Activated CD4-positive, alpha-beta T cell treated with anti-CD3 and anti-CD28 coated beads, Interleukin-2, amount 50 U/mL, for 24 hours (primary cell): Measurements from ENCODE around the gene ORC5.
"Not testable (repeated sequence)": the region's sequence is repeated elsewhere in the genome, so short reads cannot be mapped to it uniquely, and the experiment has no call there.

Source experiments
- DNase-seq, 2 donors: peaks; one replicate each; pipeline ENCODE4 v3.0.0-alpha.2; 2020; ENCODE audit warnings: low read depth in 1 of 2, low spot score in 1 of 2

Gene ORC5

DNA sequence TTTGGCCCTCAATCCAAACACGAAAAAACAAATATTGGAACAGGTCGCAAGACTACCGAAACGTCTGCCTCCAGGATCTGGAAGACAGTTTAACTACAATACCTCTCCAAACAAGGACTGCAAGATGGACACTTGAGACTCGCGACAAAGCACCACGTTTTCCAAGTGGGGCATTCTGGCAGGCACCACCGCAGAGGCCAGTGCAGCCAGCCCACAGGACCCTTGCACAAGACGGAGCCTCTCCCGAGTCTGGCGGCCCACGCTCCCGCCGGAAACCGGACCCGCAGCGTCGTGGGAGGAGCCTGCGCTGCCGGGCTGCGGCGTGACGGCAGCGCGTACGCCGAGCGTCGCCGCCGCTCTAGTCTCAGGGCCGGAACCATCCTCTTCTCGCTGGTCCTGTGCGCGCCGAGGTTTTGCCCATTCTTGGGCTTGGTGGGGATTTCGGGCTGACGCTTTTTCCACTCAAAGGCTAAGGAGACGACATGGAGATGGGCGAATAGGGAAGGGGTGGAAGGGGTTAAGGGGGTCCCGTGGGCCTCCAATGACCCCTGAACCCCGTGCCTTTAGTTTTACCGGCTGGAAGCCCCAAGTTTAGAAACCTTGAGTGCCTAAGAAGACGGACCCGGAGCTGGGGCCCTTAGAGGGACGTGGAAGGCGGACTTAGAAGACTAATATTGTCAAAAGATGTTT lies at the start of gene ORC5:
ORC5 (minus strand) TSS at position 283 of the 690 bp plus-strand sequence; CDS start at position 174, 109 bp downstream.
- peak; percentile 59 to 68 for DNase-seq

DNA sequence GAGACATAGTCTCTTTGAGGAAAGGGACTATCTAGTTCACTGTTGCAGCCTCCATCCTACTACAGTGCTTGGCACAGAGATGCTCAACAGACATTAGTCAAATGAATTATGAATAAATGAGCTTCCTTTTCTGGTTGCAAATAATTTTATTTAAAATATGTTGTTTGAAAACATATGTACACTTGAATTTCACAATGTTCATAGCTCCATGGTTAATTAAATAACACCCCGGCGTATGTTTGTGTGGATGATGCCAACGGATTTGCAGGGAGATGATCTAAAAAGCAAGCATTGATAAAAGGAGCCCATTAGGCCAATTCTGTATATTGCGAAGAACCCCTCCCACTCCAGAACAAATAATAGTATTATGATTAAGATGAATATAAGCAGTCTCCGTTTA lies 47.8 kb upstream of the ORC5 start:
- no peak for DNase-seq

DNA sequence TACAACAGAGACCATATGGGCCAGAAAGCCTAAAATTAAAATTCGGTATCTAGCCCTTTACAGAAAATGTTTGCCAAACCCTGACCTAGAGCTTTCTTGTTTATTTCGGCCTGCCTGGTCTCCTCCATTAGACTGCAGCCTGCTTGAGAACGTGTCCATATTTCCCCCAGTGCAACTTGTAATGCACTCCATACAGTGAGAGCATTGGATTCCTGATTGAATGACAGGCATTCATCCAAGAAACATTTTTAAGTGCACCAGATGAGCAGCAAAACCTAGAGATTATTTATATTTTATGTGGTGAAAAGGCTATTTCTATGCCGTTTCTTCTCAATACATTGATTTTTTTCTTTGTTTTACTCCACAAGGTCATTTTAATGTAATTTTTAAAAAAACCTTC lies 47.4 kb upstream of the ORC5 start:
- no peak for DNase-seq

DNA sequence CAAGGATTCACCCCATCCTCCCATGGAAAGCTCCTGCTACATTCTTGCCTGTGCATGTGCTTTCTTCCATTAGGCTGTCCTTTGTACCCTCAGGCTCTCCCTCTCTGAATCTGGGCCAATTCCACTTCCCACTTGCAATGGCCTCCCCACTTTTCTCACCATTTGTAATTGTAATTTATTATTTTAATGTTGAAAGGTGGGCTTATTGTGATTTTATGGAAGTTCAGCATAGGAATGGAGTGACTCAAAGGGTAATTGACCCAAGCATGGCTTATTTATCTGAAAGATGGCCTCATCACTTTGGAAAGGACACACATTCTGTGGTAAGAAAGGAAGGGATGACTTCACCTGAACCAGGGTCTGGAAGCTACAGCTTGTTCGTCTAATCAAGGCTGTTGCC lies 46.9 kb upstream of the ORC5 start:
- DNase-seq: no peak

DNA sequence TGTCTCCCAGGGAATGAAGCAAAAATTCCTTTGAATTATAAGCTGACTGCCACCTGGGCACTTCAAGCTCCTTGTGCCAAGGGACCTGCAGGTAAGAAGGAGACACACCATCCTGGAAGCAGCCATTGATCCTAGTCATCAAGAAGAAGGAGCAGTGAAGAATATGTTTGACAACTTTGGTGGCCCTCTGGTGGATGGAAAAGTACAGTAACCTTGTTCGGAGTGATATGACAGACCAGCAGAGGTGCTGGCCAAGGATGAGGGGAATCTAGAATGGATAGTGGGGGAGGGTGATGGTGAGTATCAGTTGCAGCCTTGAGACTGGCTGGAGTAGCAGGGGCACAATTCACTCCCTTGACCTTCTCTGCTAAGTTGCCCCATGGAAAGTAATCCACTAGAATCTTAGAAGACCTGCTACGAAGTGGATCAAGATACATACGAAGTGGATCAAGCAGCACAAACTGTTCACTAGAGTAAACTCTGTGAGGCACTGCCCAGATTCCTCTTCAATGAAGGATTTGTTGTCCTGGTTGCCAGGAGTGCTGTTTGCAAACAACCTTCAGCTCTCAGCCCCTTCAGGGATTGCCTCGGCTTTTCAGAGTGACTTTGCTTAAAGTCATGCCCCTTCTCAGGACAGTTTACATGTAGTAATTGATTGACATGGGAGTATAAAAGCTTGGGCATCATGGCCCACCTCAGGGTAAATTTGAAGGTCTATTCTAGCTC lies 44.8 kb upstream of the ORC5 start:
- DNase-seq: no peak

DNA sequence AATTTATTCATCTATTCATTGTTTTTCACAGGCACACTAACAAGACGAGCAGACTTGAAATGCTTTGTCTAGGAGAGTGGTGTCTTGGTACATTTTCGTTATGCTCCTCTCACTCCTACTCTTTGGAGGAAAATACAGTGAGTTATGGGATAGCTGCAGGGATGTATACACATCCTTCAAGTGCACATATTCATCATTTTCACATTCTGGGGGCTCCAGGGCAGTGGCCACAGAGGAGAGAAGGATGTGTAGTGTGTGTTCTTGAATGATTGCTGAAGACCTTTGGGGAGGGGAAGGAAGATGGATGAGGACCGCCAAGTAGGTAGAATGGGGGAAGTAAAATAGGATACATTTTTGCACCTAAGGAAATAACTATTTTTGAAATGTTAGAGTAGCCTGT lies 34.8 kb upstream of the ORC5 start:
- DNase-seq: no peak

DNA sequence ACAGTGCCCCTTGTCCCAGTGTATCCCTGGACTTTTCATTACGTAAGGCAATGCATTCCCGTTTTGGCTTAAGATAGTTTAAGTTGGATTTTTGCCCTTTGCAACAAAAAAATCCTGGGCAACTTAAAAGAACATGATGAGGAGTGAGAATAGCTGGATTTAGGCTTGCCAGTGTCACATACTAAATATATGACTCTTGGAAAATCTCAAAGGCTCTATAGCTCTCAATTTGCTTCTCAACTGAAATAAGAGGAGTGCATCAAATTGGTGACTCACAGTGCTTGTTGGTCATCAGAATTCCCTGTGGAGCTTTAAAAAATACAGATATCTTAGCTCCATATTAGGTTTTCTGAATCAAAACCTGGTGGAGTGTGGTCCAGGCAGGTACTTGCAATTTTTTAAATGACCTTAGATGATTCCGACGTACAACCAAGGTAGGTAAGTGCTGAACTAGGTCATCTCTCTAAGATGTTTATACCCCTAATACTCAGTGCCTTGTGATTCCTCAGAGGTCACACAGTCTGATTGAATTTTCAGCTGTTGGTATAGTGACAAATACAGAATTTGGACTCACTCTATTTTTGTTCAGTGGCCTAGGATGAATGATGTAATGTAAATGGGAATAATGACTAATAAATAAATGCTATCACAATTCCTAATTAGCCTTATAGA lies 33.9 kb upstream of the ORC5 start:
- no peak for DNase-seq

DNA sequence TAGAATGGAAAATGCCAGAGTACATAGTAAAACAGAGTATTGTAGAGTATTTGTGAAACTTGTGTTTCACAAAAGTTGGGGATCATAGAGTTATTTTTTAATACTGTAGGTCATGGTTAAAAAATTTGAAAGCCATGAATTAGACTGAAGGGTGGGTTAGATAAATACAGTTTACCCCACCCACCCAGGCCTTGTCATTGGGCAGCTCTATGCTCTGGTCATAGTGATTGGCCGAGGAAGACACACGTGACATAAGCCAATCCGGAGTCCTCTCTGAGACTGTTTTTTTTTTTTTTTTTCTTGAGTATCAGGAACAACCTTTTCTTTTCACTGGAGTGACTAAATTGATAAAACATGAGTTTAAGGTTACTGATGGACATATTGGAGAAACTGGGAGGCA lies 33.3 kb upstream of the ORC5 start:
- DNase-seq: no peak

DNA sequence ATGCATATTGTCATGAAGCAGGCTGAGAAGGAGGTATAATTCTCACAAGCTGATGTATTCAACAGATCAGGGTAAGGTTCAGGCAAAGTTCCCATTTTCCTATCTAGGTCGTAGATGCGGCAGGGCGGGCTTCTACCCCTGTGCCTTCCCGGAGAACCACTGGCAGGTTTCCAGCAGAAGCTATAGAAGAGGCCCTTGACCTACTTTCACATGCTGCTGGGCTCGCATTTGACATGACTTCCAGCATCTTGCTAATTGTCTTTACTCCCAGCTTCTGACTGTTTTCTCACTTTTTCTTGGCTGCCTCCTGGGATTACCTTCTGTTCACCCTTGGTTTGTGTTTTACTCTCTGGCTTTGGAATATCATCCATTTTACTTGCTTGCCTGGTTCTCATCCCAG lies 32.6 kb upstream of the ORC5 start:
- DNase-seq: no peak

DNA sequence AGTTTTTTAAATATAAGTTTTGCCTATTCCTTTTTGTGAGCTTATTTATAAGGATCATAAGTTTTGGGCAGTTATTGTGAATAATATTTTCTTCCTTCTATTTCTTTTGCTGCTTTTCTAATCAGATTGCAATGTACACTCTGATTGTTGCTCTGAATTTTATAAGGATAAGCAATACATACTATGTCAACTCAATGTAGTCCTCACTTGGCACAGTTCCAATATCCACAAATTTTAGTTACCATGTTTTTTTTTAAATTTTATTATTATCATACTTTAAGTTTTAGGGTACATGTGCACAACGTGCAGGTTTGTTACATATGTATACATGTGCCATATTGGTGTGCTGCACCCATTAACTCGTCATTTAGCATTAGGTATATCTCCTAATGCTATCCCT lies 27.2 kb upstream of the ORC5 start:
- not testable (repeated sequence) for DNase-seq

DNA sequence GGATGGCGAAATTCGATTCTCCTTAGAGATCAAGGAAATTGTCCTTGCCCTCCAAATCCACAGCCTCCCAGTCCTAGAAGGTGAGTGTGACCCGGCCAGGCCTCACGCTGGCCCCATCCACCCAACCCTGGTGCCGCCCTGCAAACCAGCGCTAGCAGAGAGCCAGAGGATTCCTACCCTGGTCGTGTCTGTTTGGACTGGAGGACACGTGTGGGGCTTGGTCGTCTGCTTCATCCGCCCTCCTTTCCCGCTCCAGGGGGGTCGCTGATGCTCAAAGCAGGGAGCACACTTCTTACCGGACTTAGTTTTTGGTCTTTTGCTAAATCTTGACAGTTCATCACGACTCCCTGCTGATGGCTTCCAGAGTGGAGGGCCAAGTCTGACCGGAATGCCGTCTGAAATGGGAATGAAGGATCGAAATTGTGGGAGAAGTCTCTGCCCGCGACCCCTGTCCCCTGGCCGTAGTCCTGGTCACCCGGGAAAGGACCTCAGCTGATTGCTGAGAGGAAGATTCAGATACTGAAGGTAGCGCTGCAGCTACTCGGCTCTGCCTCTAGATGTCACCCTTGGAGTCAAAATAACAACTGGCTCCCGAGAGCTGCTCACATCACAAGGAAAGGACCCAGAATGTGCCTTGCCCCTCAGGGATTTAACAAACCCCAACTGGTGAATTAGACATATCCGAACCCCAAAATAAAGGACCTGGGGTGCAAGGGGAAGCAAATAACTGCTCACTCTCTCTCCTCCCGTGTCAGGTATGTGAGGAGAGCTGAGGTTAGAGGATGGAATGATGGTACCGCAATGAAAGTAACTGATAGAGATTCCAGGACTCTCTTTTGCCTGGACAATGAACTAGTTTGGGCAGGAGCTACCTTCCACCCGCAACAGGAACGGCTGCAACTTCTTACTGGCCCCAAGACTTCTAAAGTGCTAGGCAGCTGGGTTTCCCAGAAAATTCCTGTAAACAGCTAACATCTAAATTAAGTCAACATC lies 23.5 kb upstream of the ORC5 start:
- peak; percentile 7 to 45 for DNase-seq

DNA sequence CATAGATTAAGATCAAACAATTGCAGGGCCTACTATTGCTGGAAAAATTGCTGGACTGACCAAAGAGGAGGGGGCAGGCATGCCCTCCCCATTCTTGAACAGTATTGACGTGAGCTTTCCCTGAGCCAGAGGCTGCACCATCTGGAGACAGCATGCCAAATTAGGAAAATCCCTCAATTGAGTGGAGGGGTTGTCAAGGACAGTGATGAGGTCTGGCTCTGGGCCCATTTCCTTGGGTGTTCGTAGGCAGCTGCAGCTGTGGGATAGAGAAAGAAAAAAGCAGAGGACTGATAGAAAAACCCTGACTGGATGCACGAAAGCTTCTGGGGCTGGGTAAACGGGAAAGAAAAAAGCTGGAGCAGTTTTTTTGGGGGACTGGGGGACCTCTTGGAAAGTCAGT lies 22.8 kb upstream of the ORC5 start:
- DNase-seq: no peak

DNA sequence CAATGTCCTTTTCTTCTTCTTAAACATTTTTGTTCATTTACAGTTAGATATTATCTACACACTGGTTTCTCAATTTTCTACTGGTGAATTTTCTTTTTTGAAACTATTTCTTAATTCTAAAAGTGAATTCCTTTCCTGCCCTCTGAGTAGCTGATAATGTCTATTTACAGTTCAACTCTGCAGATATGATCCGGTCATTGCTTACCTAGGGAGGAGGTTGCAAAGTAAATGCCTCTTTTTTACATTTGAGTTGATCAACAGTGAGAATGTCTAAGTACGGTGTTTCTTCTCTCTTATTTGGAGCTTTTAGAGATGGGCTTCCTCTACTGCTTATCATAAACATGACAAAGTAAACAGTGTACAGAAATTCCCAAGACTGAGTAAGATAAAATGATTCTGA lies 20.6 kb upstream of the ORC5 start:
- no peak for DNase-seq

DNA sequence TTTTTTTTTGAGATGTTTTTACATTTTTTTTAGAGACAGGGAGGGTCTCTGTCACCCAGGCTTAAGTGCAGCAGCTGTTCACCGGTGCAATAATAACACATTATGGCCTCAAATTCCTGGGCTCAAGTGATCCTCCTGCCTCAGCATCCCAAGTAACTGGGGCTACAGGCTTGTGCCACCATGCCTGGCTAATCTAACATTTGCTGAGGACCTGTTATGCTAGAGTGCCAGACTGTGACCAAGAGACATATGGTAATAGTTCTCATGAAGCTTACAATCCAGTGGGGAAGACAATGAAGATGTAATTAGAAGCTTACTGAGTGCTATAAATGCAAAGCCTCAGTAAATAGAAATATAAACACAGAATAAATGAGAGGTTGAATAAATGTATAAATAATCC lies 17.6 kb upstream of the ORC5 start:
- no peak for DNase-seq

DNA sequence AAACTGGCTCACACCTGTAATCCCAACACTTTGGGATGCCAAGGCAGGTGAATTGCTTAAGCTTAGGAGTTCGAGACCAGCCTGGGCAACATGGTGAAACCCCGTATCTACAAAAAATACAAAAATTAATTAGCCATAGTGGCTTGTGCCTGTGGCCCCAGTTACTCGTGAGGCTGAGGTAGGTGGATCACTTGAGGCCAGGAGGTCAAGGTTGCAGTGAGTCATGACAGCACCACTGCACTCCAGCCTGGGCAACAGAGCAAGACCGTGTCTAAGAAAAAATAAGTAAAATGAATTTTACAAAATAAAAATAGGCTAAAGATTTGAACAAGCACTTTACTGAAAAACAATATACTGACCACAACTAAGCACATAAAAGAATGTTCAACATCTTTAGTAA lies 9.8 kb upstream of the ORC5 start:
- DNase-seq: no peak

DNA sequence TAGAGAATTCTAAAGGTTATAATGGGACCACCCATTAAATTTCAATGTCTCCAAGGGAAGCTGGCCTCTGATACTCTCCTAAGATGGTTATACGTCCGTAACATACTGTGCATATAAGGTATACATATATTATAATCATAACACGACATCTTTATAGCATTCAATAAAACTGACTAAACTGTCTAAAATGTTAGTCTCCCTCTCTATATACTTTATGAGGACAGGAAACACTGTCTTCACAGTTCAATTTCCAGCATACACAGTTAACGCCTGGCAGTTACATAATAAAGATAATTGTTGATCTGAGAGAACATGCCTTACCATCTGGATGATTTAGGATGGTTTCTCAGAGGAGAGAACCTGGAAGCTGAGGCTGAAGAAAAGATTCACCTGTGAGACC lies 1.2 kb upstream of the ORC5 start:
- DNase-seq: no peak

DNA sequence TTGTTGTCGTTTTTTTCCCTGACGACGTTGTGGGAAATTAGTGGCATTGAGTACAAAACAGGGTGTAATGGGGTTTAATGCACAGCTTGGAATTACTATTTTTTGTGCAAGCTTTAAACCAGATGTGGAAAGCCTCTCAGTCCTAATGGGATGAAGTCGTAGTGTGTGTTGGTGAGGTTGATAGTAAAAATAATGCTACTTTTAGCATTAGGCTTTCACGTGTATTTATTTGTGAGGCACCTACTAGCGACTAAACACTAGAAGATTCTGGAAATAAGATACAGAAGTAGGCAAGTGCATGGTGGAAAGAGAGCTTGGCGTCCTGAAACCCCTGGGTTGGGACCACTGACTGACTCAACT lies 588 bp upstream of the ORC5 start:
- no peak for DNase-seq

DNA sequence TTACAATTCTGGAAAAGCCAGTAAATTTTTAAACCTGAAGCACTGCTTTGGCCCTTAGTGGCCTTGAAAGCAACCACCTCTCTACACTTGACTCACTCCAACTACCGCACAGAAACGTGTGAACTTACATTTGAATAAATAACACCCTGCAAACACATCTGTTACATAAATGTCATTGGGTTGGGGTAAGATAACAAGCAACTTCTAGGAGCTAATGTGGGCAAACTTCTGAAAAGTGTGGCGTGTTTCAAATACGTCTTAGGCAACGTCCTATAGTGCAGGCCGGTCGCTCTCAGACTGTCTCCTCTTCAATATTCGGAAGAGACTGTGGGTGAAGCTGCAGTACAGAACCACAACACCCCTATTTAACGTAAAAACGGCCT lies 474 bp downstream of the ORC5 start:
- DNase-seq: no peak

DNA sequence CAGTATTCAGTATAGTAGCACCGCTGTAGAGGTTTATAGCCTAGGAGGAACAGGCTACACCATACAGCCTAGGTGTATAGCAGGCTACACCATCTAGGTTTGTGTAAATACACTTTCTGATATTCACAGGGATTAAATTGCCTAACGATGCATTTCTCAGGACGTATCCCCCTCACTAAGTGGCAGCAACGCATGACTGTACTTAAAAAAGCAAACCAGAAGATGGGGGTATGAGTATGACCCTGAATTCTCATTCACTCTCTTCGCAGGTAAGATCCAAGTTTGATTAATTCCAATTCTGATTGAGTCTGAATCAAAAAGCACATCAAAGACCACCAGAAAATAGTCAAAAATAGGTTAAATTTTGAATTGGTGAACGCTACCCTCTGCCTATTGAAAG lies 972 bp downstream of the ORC5 start:
- no peak for DNase-seq

DNA sequence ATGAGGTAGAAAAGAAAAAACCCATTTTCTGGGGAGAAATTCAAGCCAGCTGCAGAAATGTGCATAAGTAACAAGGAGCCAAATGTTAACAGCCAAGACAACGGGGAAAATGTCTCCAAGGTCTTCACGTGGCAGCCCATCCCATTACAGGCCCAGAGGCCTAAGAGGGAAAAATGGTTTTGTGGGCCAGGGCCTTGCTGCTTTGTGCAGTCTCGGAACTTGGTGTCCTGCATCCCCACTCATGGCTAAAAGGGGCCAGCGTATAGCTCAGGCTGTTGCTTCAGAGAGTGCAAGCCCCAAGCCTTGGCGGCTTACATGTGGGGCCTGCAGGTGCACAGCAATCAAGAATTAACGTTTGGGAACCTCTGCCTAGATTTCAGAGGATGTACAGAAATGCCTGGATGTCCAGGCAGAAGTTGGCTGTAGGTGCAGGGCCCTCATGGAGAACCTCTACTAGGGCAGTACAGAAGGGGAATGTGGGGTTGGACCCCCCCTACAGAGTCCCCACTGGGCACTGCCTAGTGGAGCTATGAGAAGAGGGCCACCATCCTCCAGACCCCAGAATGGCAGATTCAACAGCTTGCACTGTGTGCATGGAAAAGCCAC lies 9.0 kb downstream of the ORC5 start:
- DNase-seq: no peak

DNA sequence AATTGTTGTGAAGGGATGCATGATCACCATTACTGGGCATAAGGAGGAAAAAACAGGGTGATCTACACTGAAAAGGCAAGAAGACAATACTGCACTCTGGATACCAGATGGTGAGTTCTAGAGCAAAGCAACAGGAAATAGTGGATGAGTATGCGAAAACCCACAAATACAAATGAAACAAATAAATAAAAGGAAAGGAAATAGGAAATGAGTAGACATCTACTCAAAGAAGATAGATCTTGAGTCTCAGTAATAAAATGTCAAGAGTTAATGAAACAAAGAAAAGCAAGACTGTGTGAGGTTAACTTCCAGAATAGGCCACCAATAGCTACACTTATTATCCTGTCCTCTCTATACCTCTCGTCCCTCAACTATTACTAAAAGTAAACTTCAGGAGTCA lies 11.7 kb downstream of the ORC5 start:
- DNase-seq: no peak
